HEK293 (cell line): Measurements from ENCODE around the gene RNF222.

Experiments
- CTCF ChIA-PET: fragments of 350-600 bp; formaldehyde crosslinking; extraction: SDS; loops from one replicate; lab custom pipeline; 2021; ENCODE audit warnings: antibody characterized with exemption; lab: Yijun Ruan, JAX
- POLR2A ChIA-PET: fragments of 300-600 bp; formaldehyde crosslinking; extraction: SDS; loops from one replicate; lab custom pipeline; 2020; ENCODE audit warnings: antibody characterized with exemption, inconsistent platforms; lab: Yijun Ruan, JAX
- H3K27ac ChIP-seq: fragments of 200-500 bp; sonication (Bioruptor generic); 2 replicates; pipeline ENCODE4 v1.5.1; 2014; ENCODE audit warnings: low read depth, low read length, control low read depth, inconsistent platforms; ENCODE audit errors: extremely low read depth
- H3K36me3 ChIP-seq, 2 experiments: fragments of 200-500 bp in 1 of 2; sonication (Bioruptor generic) in 1 of 2; 1 replicate in 1 of 2; 2 replicates in 1 of 2; pipeline ENCODE4 v1.5.1; 2014 to 2017; ENCODE audit warnings: inconsistent platforms in 2 of 2, low read length in 2 of 2; ENCODE audit not compliant: control insufficient read depth in 2 of 2, insufficient read depth in 1 of 2
- H3K4me1 ChIP-seq: fragments of 200-500 bp; sonication (Bioruptor generic); 2 replicates; pipeline ENCODE4 v1.5.1; 2014; ENCODE audit warnings: mild to moderate bottlenecking, low read length, inconsistent platforms; ENCODE audit not compliant: control insufficient read depth, insufficient read depth
- H3K4me3 ChIP-seq: 2 replicates; pipeline ENCODE4 v1.5.1; 2011; ENCODE audit warnings: low read depth, mild to moderate bottlenecking, control low read depth, low read length, moderate library complexity
- H3K9me3 ChIP-seq: fragments of 200-500 bp; sonication (Bioruptor generic); 2 replicates; pipeline ENCODE4 v1.5.1; 2014; ENCODE audit warnings: low read depth, low read length, inconsistent platforms; ENCODE audit not compliant: control insufficient read depth, insufficient read depth
- BCL6B ChIP-seq: fragments of 450-650 bp; formaldehyde crosslinking; IDR thresholded peaks from 2 replicates; pipeline ENCODE4 v1.5.1; 2017; ENCODE audit warnings: missing biosample characterization, missing genetic modification characterization
- EGR2 ChIP-seq: fragments of 450-650 bp; formaldehyde crosslinking; IDR thresholded peaks from 2 replicates; pipeline ENCODE4 v1.5.1; 2016; ENCODE audit warnings: low read depth, missing biosample characterization, missing genetic modification characterization
- INSM2 ChIP-seq: fragments of 450-650 bp; formaldehyde crosslinking; IDR thresholded peaks from 2 replicates; pipeline ENCODE4 v1.5.1; 2016; ENCODE audit warnings: missing biosample characterization, missing genetic modification characterization
- KLF1 ChIP-seq: fragments of 450-650 bp; formaldehyde crosslinking; IDR thresholded peaks from 2 replicates; pipeline ENCODE4 v1.5.1; 2016; ENCODE audit warnings: missing biosample characterization, missing genetic modification characterization
- REPIN1 ChIP-seq: fragments of 450-650 bp; formaldehyde crosslinking; IDR thresholded peaks from 2 replicates; pipeline ENCODE4 v1.5.1; 2017; ENCODE audit warnings: missing biosample characterization, missing genetic modification characterization, low read depth
- YY2 ChIP-seq: fragments of 450-650 bp; formaldehyde crosslinking; IDR thresholded peaks from 2 replicates; pipeline ENCODE4 v1.5.1; 2016; ENCODE audit warnings: missing biosample characterization, missing genetic modification characterization
- ZBTB20 ChIP-seq: fragments of 450-650 bp; formaldehyde crosslinking; IDR thresholded peaks from 2 replicates; pipeline ENCODE4 v1.5.1; 2016; ENCODE audit warnings: missing biosample characterization, missing genetic modification characterization
- ZBTB6 ChIP-seq: fragments of 450-650 bp; formaldehyde crosslinking; IDR thresholded peaks from 2 replicates; pipeline ENCODE4 v1.5.1; 2017; ENCODE audit warnings: missing biosample characterization, missing genetic modification characterization
- ZBTB7A ChIP-seq: fragments of 450-650 bp; formaldehyde crosslinking; IDR thresholded peaks from 2 replicates; pipeline ENCODE4 v1.5.1; 2016; ENCODE audit warnings: low read depth, missing biosample characterization, missing genetic modification characterization
- ZNF155 ChIP-seq: fragments of 450-650 bp; formaldehyde crosslinking; IDR thresholded peaks from 2 replicates; pipeline ENCODE4 v1.5.1; 2016; ENCODE audit warnings: missing biosample characterization, missing genetic modification characterization
- ZNF184 ChIP-seq: fragments of 450-650 bp; IDR thresholded peaks from 2 replicates; pipeline ENCODE4 v1.5.1; 2018; ENCODE audit warnings: missing biosample characterization, mild to moderate bottlenecking, missing genetic modification characterization
- ZNF324 ChIP-seq: fragments of 450-650 bp; formaldehyde crosslinking; IDR thresholded peaks from 2 replicates; pipeline ENCODE4 v1.5.1; 2016; ENCODE audit warnings: missing biosample characterization, missing genetic modification characterization
- ZNF366 ChIP-seq: fragments of 450-650 bp; formaldehyde crosslinking; conservative IDR thresholded peaks from 2 replicates; pipeline ENCODE4 v1.5.1; 2016; ENCODE audit warnings: missing biosample characterization, missing genetic modification characterization
- ZNF391 ChIP-seq: fragments of 450-650 bp; formaldehyde crosslinking; IDR thresholded peaks from 2 replicates; pipeline ENCODE4 v1.5.1; 2016; ENCODE audit warnings: low read depth, missing biosample characterization, missing genetic modification characterization, borderline replicate concordance
- ZNF416 ChIP-seq: fragments of 450-650 bp; formaldehyde crosslinking; IDR thresholded peaks from 2 replicates; pipeline ENCODE4 v1.5.1; 2016; ENCODE audit warnings: missing biosample characterization, missing genetic modification characterization
- ZNF560 ChIP-seq: fragments of 450-650 bp; formaldehyde crosslinking; IDR thresholded peaks from 2 replicates; pipeline ENCODE4 v1.5.1; 2017; ENCODE audit warnings: missing biosample characterization, missing genetic modification characterization, borderline replicate concordance
- ZNF610 ChIP-seq: fragments of 450-650 bp; formaldehyde crosslinking; IDR thresholded peaks from 2 replicates; pipeline ENCODE4 v1.5.1; 2016; ENCODE audit warnings: missing biosample characterization, missing genetic modification characterization, borderline replicate concordance
- ZNF623 ChIP-seq: fragments of 450-650 bp; formaldehyde crosslinking; IDR thresholded peaks from 2 replicates; pipeline ENCODE4 v1.5.1; 2016; ENCODE audit warnings: missing biosample characterization, missing genetic modification characterization
- ZNF747 ChIP-seq: fragments of 450-650 bp; formaldehyde crosslinking; IDR thresholded peaks from 2 replicates; pipeline ENCODE4 v1.5.1; 2016; ENCODE audit warnings: missing biosample characterization, missing genetic modification characterization
- TF ChIP-seq, protein P1 (sequence below): fragments of 450-650 bp; formaldehyde crosslinking; IDR thresholded peaks from 2 replicates; pipeline ENCODE4 v1.5.1; 2016; ENCODE audit warnings: missing biosample characterization, missing genetic modification characterization
- TF ChIP-seq, protein P2 (sequence below): IDR thresholded peaks from 2 replicates; pipeline ENCODE4 v1.6.1; 2011; ENCODE audit warnings: mild to moderate bottlenecking, low read depth, low read length, borderline replicate concordance

RNF222 gene

GRCh38 chr17:8387914-8388651 lies 9.5 kb downstream of the RNF222 start:
- no peak overlapping the region for H3K27ac ChIP-seq
- H3K4me1 ChIP-seq = no peaks in the 10 kb centered on the region
- H3K4me3 ChIP-seq = no peak overlapping the region
- no peaks in the 10 kb centered on the region for H3K36me3 ChIP-seq
- POLR2A ChIA-PET = interaction anchor here (0.8 to 2.4 kb wide), 3 partner anchors 12 to 243 kb away, joined by 4 to 10 read pairs (median 6); partner anchors contain the start of genes KRABD2, MYH10 and NDEL1
- CTCF ChIA-PET = interaction anchor here (0.6 to 1.2 kb wide), 2 partner anchors 161 to 398 kb away, joined by 3 to 4 read pairs; no protein-coding TSS in a partner anchor
- no peaks in the 10 kb centered on the region for H3K9me3 ChIP-seq
- TF ChIP-seq ZNF366 (tag by site-specific recombination) = 0 out of 2 replicates have a peak, but pooled peaks have one; percentile 31
- TF ChIP-seq ZBTB6 = no peak

- Histone ChIP-seq H3K4me1 (peaks cover under 1% of the 10 kb centered on the region; the same call in 1 of the 2 replicates), H3K27ac (no peak overlapping the region)
- TF ChIP-seq ZNF610 (tag by site-specific recombination) (no peak), ZNF560 (no peak), ZNF416 (tag by site-specific recombination) (no peak), EGR2 (no peak), ZNF184 (tag by site-specific recombination) (no peak), ZNF155 (no peak), ZNF324 (no peak), ZBTB7A (tag by site-specific recombination) (no peak), INSM2 (tag by site-specific recombination) (no peak), BCL6B (tag by site-specific recombination) (no peak), ZNF391 (tag by site-specific recombination) (no peak), ZNF747 (tag by site-specific recombination) (no peak), ZNF623 (no peak), REPIN1 (tag by site-specific recombination) (no peak), ZBTB20 (tag by site-specific recombination) (no peak), YY2 (tag by site-specific recombination) (no peak), KLF1 (no peak)
- TF ChIP-seq, protein P1, sequence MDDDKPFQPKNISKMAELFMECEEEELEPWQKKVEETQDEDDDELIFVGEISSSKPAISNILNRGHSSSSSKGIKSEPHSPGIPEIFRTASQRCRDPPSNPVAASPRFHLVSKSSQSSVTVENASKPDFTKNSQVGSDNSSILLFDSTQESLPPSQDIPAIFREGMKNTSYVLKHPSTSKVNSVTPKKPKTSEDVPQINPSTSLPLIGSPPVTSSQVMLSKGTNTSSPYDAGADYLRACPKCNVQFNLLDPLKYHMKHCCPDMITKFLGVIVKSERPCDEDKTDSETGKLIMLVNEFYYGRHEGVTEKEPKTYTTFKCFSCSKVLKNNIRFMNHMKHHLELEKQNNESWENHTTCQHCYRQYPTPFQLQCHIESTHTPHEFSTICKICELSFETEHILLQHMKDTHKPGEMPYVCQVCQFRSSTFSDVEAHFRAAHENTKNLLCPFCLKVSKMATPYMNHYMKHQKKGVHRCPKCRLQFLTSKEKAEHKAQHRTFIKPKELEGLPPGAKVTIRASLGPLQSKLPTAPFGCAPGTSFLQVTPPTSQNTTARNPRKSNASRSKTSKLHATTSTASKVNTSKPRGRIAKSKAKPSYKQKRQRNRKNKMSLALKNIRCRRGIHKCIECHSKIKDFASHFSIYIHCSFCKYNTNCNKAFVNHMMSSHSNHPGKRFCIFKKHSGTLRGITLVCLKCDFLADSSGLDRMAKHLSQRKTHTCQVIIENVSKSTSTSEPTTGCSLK = no peak
- TF ChIP-seq, protein P2, sequence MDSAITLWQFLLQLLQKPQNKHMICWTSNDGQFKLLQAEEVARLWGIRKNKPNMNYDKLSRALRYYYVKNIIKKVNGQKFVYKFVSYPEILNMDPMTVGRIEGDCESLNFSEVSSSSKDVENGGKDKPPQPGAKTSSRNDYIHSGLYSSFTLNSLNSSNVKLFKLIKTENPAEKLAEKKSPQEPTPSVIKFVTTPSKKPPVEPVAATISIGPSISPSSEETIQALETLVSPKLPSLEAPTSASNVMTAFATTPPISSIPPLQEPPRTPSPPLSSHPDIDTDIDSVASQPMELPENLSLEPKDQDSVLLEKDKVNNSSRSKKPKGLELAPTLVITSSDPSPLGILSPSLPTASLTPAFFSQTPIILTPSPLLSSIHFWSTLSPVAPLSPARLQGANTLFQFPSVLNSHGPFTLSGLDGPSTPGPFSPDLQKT = no peak
- TF ChIP-seq, all 188 proteins: peak for 0
- H3K36me3 ChIP-seq = peaks cover under 1 to 6% of the 10 kb centered on the region in 2 experiments; a peak in 2 of 3 replicates
- no peaks in the 10 kb centered on the region for H3K9me3 ChIP-seq
- ChIA-PET CTCF (interaction anchor here (0.6 to 1.7 kb wide), 7 partner anchors 9 to 399 kb away, joined by 3 to 8 read pairs (median 3); partner anchors contain the start of gene KRABD2), POLR2A (interaction anchor here (0.6 to 1.9 kb wide), 2 partner anchors 19 to 49 kb away, joined by 4 to 6 read pairs; partner anchors contain the start of gene NDEL1)
- H3K4me3 ChIP-seq = no peak overlapping the region
Measured at GRCh38 chr17:8386841-8387240, 10.8 kb downstream of the RNF222 start.
